Neural crest cell (in vitro differentiated cells): ENCODE measurements around the gene GARIN6. TPM values are rescaled to one million over a fixed set of nuclear protein-coding genes. Genes with fewer than 3 reads are reported as not detected.
A peak's percentile ranks its signal among the peaks of the same experiment; 100 is the strongest.
"Not testable (repeated sequence)": the region's sequence is repeated elsewhere in the genome, so short reads cannot be mapped to it uniquely, and the experiment has no call there.

Source experiments
- DNase-seq: peaks from one replicate; pipeline ENCODE4 v3.0.0; 2021; ENCODE audit warnings: low read depth, mixed read lengths, low spot score
- H3K27ac Mint-ChIP-seq: one replicate; pipeline ENCODE4 v1.8.0; 2021; ENCODE audit warnings: mild to moderate bottlenecking, mixed read lengths; ENCODE audit not compliant: unreplicated experiment
- H3K27me3 Mint-ChIP-seq: 2 replicates; pipeline ENCODE4 v1.8.0; 2021; ENCODE audit warnings: low read depth, mild to moderate bottlenecking, mixed read lengths
- H3K36me3 Mint-ChIP-seq: 2 replicates; pipeline ENCODE4 v1.8.0; 2021; ENCODE audit warnings: low read depth, mild to moderate bottlenecking, mixed read lengths
- H3K4me1 Mint-ChIP-seq: 2 replicates; pipeline ENCODE4 v1.8.0; 2021; ENCODE audit warnings: mixed read lengths
- H3K4me3 Mint-ChIP-seq: one replicate; pipeline ENCODE4 v1.8.0; 2021; ENCODE audit warnings: mild to moderate bottlenecking, mixed read lengths
- H3K9me3 Mint-ChIP-seq: 2 replicates; pipeline ENCODE4 v1.8.0; 2021; ENCODE audit warnings: mixed read lengths
- CTCF ChIP-seq: fragments of 200-600 bp; sonication (generic); conservative IDR thresholded peaks from 2 replicates; pipeline ENCODE4 v1.5.0; 2021; ENCODE audit warnings: antibody characterized with exemption, mild to moderate bottlenecking
- total RNA-seq: library from RNA; stranded (reverse); gene quantifications from 2 replicates; pipeline ENCODE4 v1.2.1, GENCODE V29; 2021

GARIN6 gene
- total RNA-seq, 1 donor from 2014 or later = not detected

- TF ChIP-seq CTCF = no peak
- H3K27me3 Mint-ChIP-seq = no peaks in the 10 kb centered on the region
Observed at GRCh38 chr12:99611599-99611998, 36.0 kb upstream of the GARIN6 start.

GRCh38 chr12:99618657-99619056, 28.9 kb upstream of the GARIN6 start:
- Mint-ChIP-seq H3K4me1 (no peaks in the 10 kb centered on the region), H3K27me3 (no peaks in the 10 kb centered on the region), H3K9me3 (peaks cover 26% of the 10 kb centered on the region), H3K4me3 (no peak overlapping the region), H3K36me3 (peaks cover 19% of the 10 kb centered on the region), H3K27ac (no peak overlapping the region)
- DNase-seq = no peak
- TF ChIP-seq CTCF = no peak

More at GRCh38 chr12:99611599-99611998, 36.0 kb upstream of the GARIN6 start:
- Mint-ChIP-seq H3K9me3 (no peaks in the 10 kb centered on the region), H3K36me3 (peaks cover 3% of the 10 kb centered on the region), H3K27ac (no peak overlapping the region), H3K4me3 (no peak overlapping the region), H3K4me1 (peaks cover 15% of the 10 kb centered on the region)
- DNase-seq = no peak

GRCh38 chr12:99619389-99620158, 28.0 kb upstream of the GARIN6 start:
- no peak for DNase-seq
- peaks cover 30% of the 10 kb centered on the region for H3K9me3 Mint-ChIP-seq
- peak; percentile 63 for TF ChIP-seq CTCF
- peaks cover 19% of the 10 kb centered on the region for H3K36me3 Mint-ChIP-seq
- H3K27me3 Mint-ChIP-seq = no peaks in the 10 kb centered on the region
- no peak overlapping the region for H3K4me3 Mint-ChIP-seq
- H3K27ac Mint-ChIP-seq = no peak overlapping the region
- no peaks in the 10 kb centered on the region for H3K4me1 Mint-ChIP-seq

- DNase-seq = no peak
- Mint-ChIP-seq H3K4me3 (no peak overlapping the region), H3K36me3 (peaks cover 19% of the 10 kb centered on the region), H3K4me1 (no peaks in the 10 kb centered on the region), H3K9me3 (peaks cover 30% of the 10 kb centered on the region), H3K27ac (no peak overlapping the region), H3K27me3 (no peaks in the 10 kb centered on the region)
- TF ChIP-seq CTCF = peak; percentile 6
Observed at GRCh38 chr12:99620159-99620479, 27.4 kb upstream of the GARIN6 start.

GRCh38 chr12:99624591-99624990, 23.0 kb upstream of the GARIN6 start:
- not testable (repeated sequence) for H3K27ac Mint-ChIP-seq, H3K4me3 Mint-ChIP-seq
- peaks cover 27% of the 10 kb centered on the region for H3K9me3 Mint-ChIP-seq

GRCh38 chr12:99627459-99627858, 20.1 kb upstream of the GARIN6 start:
- Mint-ChIP-seq H3K9me3 (peaks cover 10% of the 10 kb centered on the region), H3K4me3 (no peak overlapping the region), H3K27ac (no peak overlapping the region), H3K36me3 (peaks cover 4% of the 10 kb centered on the region), H3K27me3 (no peaks in the 10 kb centered on the region), H3K4me1 (no peaks in the 10 kb centered on the region)
- TF ChIP-seq CTCF = no peak
- DNase-seq = no peak

More at GRCh38 chr12:99624591-99624990, 23.0 kb upstream of the GARIN6 start:
- H3K27me3 Mint-ChIP-seq, DNase-seq, H3K4me1 Mint-ChIP-seq: not testable (repeated sequence)
- H3K36me3 Mint-ChIP-seq = peaks cover 13% of the 10 kb centered on the region
